HL-60 (cell line): ENCODE data around the gene DCBLD1.

ENCODE experiments used
- DNase-seq, 2 experiments: peaks; one replicate each; pipeline ENCODE4 v3.0.0-alpha.2; 2010 to 2020; ENCODE audit warnings: low read depth in 1 of 2, low spot score in 1 of 2
- H3K27ac ChIP-seq: fragments of 250-450 bp; sonication (Bioruptor Pico); replicated peaks from 2 replicates; pipeline ENCODE4 v1.5.1; 2020; ENCODE audit warnings: mild to moderate bottlenecking, moderate library complexity
- H3K27me3 ChIP-seq: fragments of 250-450 bp; sonication (Bioruptor Pico); 2 replicates; pipeline ENCODE4 v1.5.1; 2021; ENCODE audit warnings: mild to moderate bottlenecking, moderate library complexity; ENCODE audit not compliant: insufficient read depth, poor library complexity, severe bottlenecking
- H3K4me3 ChIP-seq: replicated peaks from 2 replicates; pipeline ENCODE4 v1.5.1; 2011; ENCODE audit warnings: mild to moderate bottlenecking, control low read depth, low read length; ENCODE audit not compliant: insufficient read depth
- GABPA ChIP-seq: IDR thresholded peaks from 2 replicates; pipeline ENCODE4 v1.6.1; 2012; ENCODE audit warnings: low read depth
- POLR2AphosphoS5 ChIP-seq: IDR thresholded peaks from 2 replicates; pipeline ENCODE4 v1.6.1; 2012; ENCODE audit warnings: low read depth
- SPI1 ChIP-seq: IDR thresholded peaks from 2 replicates; pipeline ENCODE4 v1.6.1; 2012; ENCODE audit warnings: low read depth, mild to moderate bottlenecking, borderline replicate concordance
- TF ChIP-seq, protein P1 (sequence below): IDR thresholded peaks from 2 replicates; pipeline ENCODE4 v1.6.1; 2012; ENCODE audit warnings: low read depth; ENCODE audit not compliant: insufficient replicate concordance
- TF ChIP-seq, protein P2 (sequence below): IDR thresholded peaks from one replicate; pipeline ENCODE4 v1.5.1; 2011; ENCODE audit warnings: low read length, control low read depth, inconsistent platforms; ENCODE audit not compliant: insufficient read depth

The DCBLD1 gene

GRCh38 chr6:117545161-117545595, 62.7 kb downstream of the DCBLD1 start:
- TF ChIP-seq, protein P1, sequence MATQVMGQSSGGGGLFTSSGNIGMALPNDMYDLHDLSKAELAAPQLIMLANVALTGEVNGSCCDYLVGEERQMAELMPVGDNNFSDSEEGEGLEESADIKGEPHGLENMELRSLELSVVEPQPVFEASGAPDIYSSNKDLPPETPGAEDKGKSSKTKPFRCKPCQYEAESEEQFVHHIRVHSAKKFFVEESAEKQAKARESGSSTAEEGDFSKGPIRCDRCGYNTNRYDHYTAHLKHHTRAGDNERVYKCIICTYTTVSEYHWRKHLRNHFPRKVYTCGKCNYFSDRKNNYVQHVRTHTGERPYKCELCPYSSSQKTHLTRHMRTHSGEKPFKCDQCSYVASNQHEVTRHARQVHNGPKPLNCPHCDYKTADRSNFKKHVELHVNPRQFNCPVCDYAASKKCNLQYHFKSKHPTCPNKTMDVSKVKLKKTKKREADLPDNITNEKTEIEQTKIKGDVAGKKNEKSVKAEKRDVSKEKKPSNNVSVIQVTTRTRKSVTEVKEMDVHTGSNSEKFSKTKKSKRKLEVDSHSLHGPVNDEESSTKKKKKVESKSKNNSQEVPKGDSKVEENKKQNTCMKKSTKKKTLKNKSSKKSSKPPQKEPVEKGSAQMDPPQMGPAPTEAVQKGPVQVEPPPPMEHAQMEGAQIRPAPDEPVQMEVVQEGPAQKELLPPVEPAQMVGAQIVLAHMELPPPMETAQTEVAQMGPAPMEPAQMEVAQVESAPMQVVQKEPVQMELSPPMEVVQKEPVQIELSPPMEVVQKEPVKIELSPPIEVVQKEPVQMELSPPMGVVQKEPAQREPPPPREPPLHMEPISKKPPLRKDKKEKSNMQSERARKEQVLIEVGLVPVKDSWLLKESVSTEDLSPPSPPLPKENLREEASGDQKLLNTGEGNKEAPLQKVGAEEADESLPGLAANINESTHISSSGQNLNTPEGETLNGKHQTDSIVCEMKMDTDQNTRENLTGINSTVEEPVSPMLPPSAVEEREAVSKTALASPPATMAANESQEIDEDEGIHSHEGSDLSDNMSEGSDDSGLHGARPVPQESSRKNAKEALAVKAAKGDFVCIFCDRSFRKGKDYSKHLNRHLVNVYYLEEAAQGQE: no peak
- no peak for TF ChIP-seq GABPA
- DNase-seq: no peak
- Histone ChIP-seq H3K27ac (no peak overlapping the region), H3K27me3 (no peaks in the 10 kb centered on the region), H3K4me3 (no peak overlapping the region)

DNA sequence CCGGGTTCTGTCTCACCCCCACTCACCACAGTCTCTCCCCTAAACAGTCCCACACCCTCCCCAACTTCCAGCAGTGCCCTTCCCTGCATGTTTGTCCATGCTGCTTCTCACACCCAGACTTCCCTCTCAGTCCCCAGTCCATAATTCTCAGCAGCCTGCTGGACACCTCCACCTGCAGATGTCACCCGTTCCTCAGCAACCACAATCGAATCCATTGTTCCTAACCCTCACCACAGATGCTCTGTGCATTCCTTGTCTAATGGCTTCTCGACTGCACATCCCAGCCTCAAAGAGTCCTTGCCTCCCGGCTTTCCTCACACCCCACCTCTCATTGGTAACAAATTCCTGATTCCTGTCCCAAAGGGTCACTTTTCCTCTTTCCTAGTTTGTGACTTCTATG, 64.2 kb downstream of the DCBLD1 start:
- no peak overlapping the region for H3K27ac ChIP-seq
- TF ChIP-seq POLR2AphosphoS5 (no peak), GABPA (no peak), SPI1 (no peak)
- TF ChIP-seq, protein P2, sequence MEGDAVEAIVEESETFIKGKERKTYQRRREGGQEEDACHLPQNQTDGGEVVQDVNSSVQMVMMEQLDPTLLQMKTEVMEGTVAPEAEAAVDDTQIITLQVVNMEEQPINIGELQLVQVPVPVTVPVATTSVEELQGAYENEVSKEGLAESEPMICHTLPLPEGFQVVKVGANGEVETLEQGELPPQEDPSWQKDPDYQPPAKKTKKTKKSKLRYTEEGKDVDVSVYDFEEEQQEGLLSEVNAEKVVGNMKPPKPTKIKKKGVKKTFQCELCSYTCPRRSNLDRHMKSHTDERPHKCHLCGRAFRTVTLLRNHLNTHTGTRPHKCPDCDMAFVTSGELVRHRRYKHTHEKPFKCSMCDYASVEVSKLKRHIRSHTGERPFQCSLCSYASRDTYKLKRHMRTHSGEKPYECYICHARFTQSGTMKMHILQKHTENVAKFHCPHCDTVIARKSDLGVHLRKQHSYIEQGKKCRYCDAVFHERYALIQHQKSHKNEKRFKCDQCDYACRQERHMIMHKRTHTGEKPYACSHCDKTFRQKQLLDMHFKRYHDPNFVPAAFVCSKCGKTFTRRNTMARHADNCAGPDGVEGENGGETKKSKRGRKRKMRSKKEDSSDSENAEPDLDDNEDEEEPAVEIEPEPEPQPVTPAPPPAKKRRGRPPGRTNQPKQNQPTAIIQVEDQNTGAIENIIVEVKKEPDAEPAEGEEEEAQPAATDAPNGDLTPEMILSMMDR: no peak
- TF ChIP-seq, protein P1: no peak
- DNase-seq: no peak

DNA sequence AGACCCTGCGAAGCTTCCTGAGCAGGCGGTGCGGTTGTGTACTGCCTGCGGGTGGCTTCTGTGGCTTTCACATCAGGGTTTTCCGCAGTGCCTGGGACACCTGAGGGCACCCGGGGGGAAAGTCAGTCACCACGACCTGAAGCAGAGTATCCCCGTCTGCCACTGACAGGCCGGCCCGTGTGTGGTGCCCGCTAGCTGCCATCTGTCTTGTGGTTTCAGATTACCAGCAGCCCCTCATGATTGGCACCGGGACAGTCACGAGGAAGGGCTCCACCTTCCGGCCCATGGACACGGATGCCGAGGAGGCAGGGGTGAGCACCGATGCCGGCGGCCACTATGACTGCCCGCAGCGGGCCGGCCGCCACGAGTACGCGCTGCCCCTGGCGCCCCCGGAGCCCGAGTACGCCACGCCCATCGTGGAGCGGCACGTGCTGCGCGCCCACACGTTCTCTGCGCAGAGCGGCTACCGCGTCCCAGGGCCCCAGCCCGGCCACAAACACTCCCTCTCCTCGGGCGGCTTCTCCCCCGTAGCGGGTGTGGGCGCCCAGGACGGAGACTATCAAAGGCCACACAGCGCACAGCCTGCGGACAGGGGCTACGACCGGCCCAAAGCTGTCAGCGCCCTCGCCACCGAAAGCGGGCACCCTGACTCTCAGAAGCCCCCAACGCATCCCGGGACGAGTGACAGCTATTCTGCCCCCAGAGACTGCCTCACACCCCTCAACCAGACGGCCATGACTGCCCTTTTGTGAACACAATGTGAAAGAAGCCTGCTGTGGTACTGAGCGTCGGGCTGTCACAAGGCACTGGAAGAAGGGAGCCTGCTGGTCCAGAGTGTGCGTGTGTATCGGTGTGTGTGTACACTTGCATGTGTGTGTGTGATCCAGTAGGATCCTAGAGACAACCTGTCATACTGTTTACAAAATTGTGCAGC, 65.5 kb downstream of the DCBLD1 start:
- H3K27ac ChIP-seq: no peak overlapping the region
- H3K4me3 ChIP-seq: no peak overlapping the region

More for the DNA sequence above, 64.2 kb downstream of the DCBLD1 start:
- Histone ChIP-seq H3K4me3 (no peak overlapping the region), H3K27me3 (no peaks in the 10 kb centered on the region)

More for the DNA sequence above, 65.5 kb downstream of the DCBLD1 start:
- DNase-seq: no peak
- TF ChIP-seq, protein P1: no peak
- TF ChIP-seq SPI1: no peak
- TF ChIP-seq, protein P2: no peak
- no peak for TF ChIP-seq POLR2AphosphoS5
- no peak for TF ChIP-seq GABPA
- no peaks in the 10 kb centered on the region for H3K27me3 ChIP-seq
